ENCODE data around the gene TMEM235.

Gene TMEM235

GRCh38 chr17:78230996-78231935 is at the start of gene TMEM235:
TMEM235 (plus strand) TSS chr17:78231631; CDS start chr17:78232024, 393 bp downstream.
- DNase-seq: no peak

- DNase-seq: no peak
Observed at GRCh38 chr17:78182504-78182903, 48.9 kb upstream of the TMEM235 start.

GRCh38 chr17:78183916-78184315 is 47.5 kb upstream of the TMEM235 start:
- no peak for DNase-seq

- no peak for DNase-seq
Observed at GRCh38 chr17:78184351-78184750, 47.1 kb upstream of the TMEM235 start.

GRCh38 chr17:78184868-78185267 is 46.6 kb upstream of the TMEM235 start:
- no peak for DNase-seq

- DNase-seq: no peak
Observed at GRCh38 chr17:78185981-78186691, 45.3 kb upstream of the TMEM235 start.

- DNase-seq: peak; percentile 57
Observed at GRCh38 chr17:78186692-78187595, 44.5 kb upstream of the TMEM235 start, which contains the start of the genes AFMID and TK1. AFMID (plus strand) TSS chr17:78187362; CDS start chr17:78187371, 9 bp downstream. TK1 (minus strand) TSS chr17:78187052; CDS start chr17:78186994, 58 bp downstream.

- DNase-seq: no peak
Observed at GRCh38 chr17:78196716-78197115, 34.7 kb upstream of the TMEM235 start.

- DNase-seq: no peak
Observed at GRCh38 chr17:78197147-78197832, 34.1 kb upstream of the TMEM235 start.

GRCh38 chr17:78200451-78200850 is 31.0 kb upstream of the TMEM235 start:
- no peak for DNase-seq

GRCh38 chr17:78202666-78203065 is 28.8 kb upstream of the TMEM235 start:
- no peak for DNase-seq

GRCh38 chr17:78204387-78205123 is 26.9 kb upstream of the TMEM235 start:
- DNase-seq: no peak

- DNase-seq: no peak
Observed at GRCh38 chr17:78205124-78205775, 26.2 kb upstream of the TMEM235 start.

- DNase-seq: no peak
Observed at GRCh38 chr17:78206298-78206697, 25.1 kb upstream of the TMEM235 start.

- DNase-seq: no peak
Observed at GRCh38 chr17:78208486-78208885, 22.9 kb upstream of the TMEM235 start.

GRCh38 chr17:78210111-78210510 is 21.3 kb upstream of the TMEM235 start:
- DNase-seq: no peak

GRCh38 chr17:78211032-78211431 is 20.4 kb upstream of the TMEM235 start:
- no peak for DNase-seq

- DNase-seq: peak; percentile 84
Observed at GRCh38 chr17:78214016-78214705, 17.3 kb upstream of the TMEM235 start, which contains the start of gene BIRC5. BIRC5 (plus strand) TSS chr17:78214253; CDS start chr17:78214317, 64 bp downstream.

- DNase-seq: no peak
Observed at GRCh38 chr17:78214706-78215061, 16.7 kb upstream of the TMEM235 start.
